ENCODE data around the gene LHFPL6. TPM values are rescaled to one million over a fixed set of nuclear protein-coding genes. Genes with fewer than 3 reads are reported as not detected.

LHFPL6 gene
- total and polyA plus RNA-seq, 10 donors, result 6.9 to 49.0 (median 30.5) TPM

- intact Hi-C loops (cut with DNase I; ENCODE audit: low total_unique reads), result no loop called here
- Histone ChIP-seq H3K9me3 (peaks cover 0 to 8% (median 0%) of the 10 kb centered on the region in 8 donors), H3K36me3 (no peaks in the 10 kb centered on the region), H3K27ac (no peak overlapping the region), H3K4me3 (no peak overlapping the region), H3K4me1 (no peaks in the 10 kb centered on the region), H3K27me3 (replicated peaks in 1 of 7) (no peaks in the 10 kb centered on the region)
- no peak for DNase-seq
- 67 to 83% (median 79%) methylated on average over 1 of the region's 1 CpG for WGBS, 5 donors
- TF ChIP-seq POLR2AphosphoS5 (IDR thresholded peaks at IDR 0.05) (no peak), POLR2A (IDR thresholded peaks at IDR 0.05) (no peak), CTCF (IDR thresholded peaks at IDR 0.05 in 8 of 11, conservative IDR thresholded peaks at IDR 0.05 in 3 of 11) (no peak)
Observed at GRCh38 chr13:39432196-39432595, 170.8 kb downstream of the LHFPL6 start.

- TF ChIP-seq CTCF (IDR thresholded peaks at IDR 0.05 in 8 of 11, conservative IDR thresholded peaks at IDR 0.05 in 3 of 11), result no peak
- no peak for TF ChIP-seq POLR2AphosphoS5 (IDR thresholded peaks at IDR 0.05)
- no peak for TF ChIP-seq POLR2A (IDR thresholded peaks at IDR 0.05)
- H3K4me3 ChIP-seq, result no peak overlapping the region
- H3K27me3 ChIP-seq (replicated peaks in 1 of 7), result no peaks in the 10 kb centered on the region
- no peaks in the 10 kb centered on the region for H3K4me1 ChIP-seq
- H3K9me3 ChIP-seq, result peaks cover 0 to 4% (median 0%) of the 10 kb centered on the region in 8 donors
- 80 to 90% (median 87%) methylated on average over 5 of the region's 5 CpGs for WGBS, 5 donors
- intact Hi-C loops (cut with DNase I; ENCODE audit: low total_unique reads), result no loop called here
- no peak overlapping the region for H3K27ac ChIP-seq
- DNase-seq, result no peak
- H3K36me3 ChIP-seq, result no peaks in the 10 kb centered on the region
Observed at GRCh38 chr13:39422845-39423565, 180.0 kb downstream of the LHFPL6 start.

- Histone ChIP-seq H3K4me1 (peaks cover 0 to 11% (median 9%) of the 10 kb centered on the region in 6 donors), H3K9me3 (no peaks in the 10 kb centered on the region), H3K36me3 (no peaks in the 10 kb centered on the region), H3K27ac (no peak overlapping the region), H3K27me3 (replicated peaks in 1 of 7) (no peaks in the 10 kb centered on the region), H3K4me3 (no peak overlapping the region)
- TF ChIP-seq POLR2A (IDR thresholded peaks at IDR 0.05) (no peak), CTCF (IDR thresholded peaks at IDR 0.05 in 8 of 11, conservative IDR thresholded peaks at IDR 0.05 in 3 of 11) (no peak), POLR2AphosphoS5 (IDR thresholded peaks at IDR 0.05) (no peak)
- no peak for DNase-seq
- 89 to 98% (median 93%) methylated on average over 4 of the region's 4 CpGs for WGBS, 5 donors
- intact Hi-C loops (cut with DNase I; ENCODE audit: low total_unique reads), result no loop called here
Observed at GRCh38 chr13:39419876-39420275, 183.1 kb downstream of the LHFPL6 start.

GRCh38 chr13:39419068-39419467 lies 183.9 kb downstream of the LHFPL6 start:
- Histone ChIP-seq H3K4me1 (peaks cover 0 to 13% (median 10%) of the 10 kb centered on the region in 6 donors), H3K9me3 (no peaks in the 10 kb centered on the region), H3K4me3 (no peak overlapping the region), H3K27me3 (replicated peaks in 1 of 7) (no peaks in the 10 kb centered on the region), H3K36me3 (no peaks in the 10 kb centered on the region), H3K27ac (no peak overlapping the region)
- no peak for TF ChIP-seq POLR2AphosphoS5 (IDR thresholded peaks at IDR 0.05)
- no peak for TF ChIP-seq POLR2A (IDR thresholded peaks at IDR 0.05)
- TF ChIP-seq CTCF (IDR thresholded peaks at IDR 0.05 in 8 of 11, conservative IDR thresholded peaks at IDR 0.05 in 3 of 11), result no peak
- no peak for DNase-seq
- intact Hi-C loops (cut with DNase I; ENCODE audit: low total_unique reads), result no loop called here
